Activated T-helper 17 cell treated with anti-CD3 and anti-CD28 coated beads, Interleukin-2, amount 50 U/mL, for 72 hours (primary cell): ENCODE measurements around the gene KRT8. TPM values are rescaled to one million over a fixed set of nuclear protein-coding genes. Genes with fewer than 3 reads are reported as not detected.

Experiments used
- ATAC-seq: fragments of 150-1000 bp; cut with Tn5 transposase; replicated peaks from 2 replicates; pipeline ENCODE4 v1.10.0; 2021; ENCODE audit warnings: mild to moderate bottlenecking, moderate library complexity
- H3K27ac Mint-ChIP-seq: one replicate; pipeline ENCODE4 v1.8.0; 2022; ENCODE audit warnings: mixed read lengths
- H3K27me3 Mint-ChIP-seq: one replicate; pipeline ENCODE4 v1.8.0; 2022; ENCODE audit warnings: mixed read lengths
- H3K36me3 Mint-ChIP-seq: one replicate; pipeline ENCODE4 v1.8.0; 2022; ENCODE audit warnings: low read depth, mild to moderate bottlenecking, mixed read lengths
- H3K4me1 Mint-ChIP-seq: one replicate; pipeline ENCODE4 v1.8.0; 2022; ENCODE audit warnings: mixed read lengths
- H3K4me3 Mint-ChIP-seq: one replicate; pipeline ENCODE4 v1.8.0; 2022; ENCODE audit warnings: mild to moderate bottlenecking, mixed read lengths
- H3K9me3 Mint-ChIP-seq: one replicate; pipeline ENCODE4 v1.8.0; 2022; ENCODE audit warnings: mixed read lengths
- total RNA-seq, 2 donors: library from RNA; stranded (reverse); gene quantifications; one replicate each; pipeline ENCODE4 v1.2.3, GENCODE V29; 2022

Gene KRT8
- total RNA-seq, 2 donors from 2014 or later = 0.22 to 1.2 TPM

DNA sequence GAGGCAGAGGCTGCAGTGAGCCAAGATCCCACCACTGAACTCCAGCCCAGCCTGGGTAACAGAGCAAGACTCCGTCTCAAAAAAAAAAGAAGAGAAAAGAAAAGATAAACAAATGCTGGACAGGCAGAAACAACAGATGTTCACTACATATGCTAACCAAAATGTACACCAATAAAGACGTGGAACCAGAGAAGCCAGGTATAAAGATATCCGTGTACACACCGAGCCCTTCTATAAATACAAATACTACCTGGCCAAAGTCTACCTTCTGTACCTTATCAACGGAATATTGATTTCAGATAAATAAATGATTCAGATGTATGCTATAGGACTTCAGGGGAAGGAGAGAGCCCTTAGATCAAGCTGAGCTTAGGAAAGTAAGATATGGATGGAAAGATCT lies 10.8 kb upstream of the KRT8 start:
- no peaks in the 10 kb centered on the region for H3K36me3 Mint-ChIP-seq
- H3K4me1 Mint-ChIP-seq = no peaks in the 10 kb centered on the region
- H3K9me3 Mint-ChIP-seq = no peaks in the 10 kb centered on the region
- ATAC-seq = no peak
- H3K27ac Mint-ChIP-seq = no peak overlapping the region
- no peak overlapping the region for H3K4me3 Mint-ChIP-seq
- peaks cover 8% of the 10 kb centered on the region for H3K27me3 Mint-ChIP-seq

DNA sequence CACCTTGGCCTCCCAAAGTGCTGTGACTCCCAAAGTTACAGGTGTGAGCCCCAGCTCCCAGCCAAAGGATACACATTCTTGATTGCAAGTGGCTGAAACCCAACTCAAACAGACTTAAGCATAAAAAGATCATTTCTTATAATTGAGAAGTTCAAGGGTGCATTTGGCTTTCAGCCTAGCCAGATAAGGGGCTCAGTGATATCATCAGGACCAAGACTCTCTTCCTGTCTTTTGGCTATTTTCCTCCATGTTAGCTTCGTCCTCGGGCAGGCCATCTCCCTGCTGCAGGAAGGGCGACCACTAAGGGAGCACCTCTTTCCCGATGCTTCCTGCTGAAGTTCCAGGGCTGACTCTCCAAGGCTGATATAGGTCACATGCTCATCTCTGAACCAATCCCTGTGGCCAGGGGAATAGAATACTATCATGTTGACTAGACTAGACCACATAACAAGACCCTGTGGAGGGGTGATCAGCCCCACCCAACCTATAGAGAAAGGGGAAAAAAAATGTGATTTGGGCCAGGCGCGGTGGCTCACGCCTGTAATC lies 9.8 kb upstream of the KRT8 start:
- Mint-ChIP-seq H3K9me3 (no peaks in the 10 kb centered on the region), H3K36me3 (no peaks in the 10 kb centered on the region), H3K4me3 (no peak overlapping the region), H3K4me1 (no peaks in the 10 kb centered on the region), H3K27ac (peak overlapping the region; percentile 7), H3K27me3 (peaks cover 8% of the 10 kb centered on the region)
- ATAC-seq = no peak

DNA sequence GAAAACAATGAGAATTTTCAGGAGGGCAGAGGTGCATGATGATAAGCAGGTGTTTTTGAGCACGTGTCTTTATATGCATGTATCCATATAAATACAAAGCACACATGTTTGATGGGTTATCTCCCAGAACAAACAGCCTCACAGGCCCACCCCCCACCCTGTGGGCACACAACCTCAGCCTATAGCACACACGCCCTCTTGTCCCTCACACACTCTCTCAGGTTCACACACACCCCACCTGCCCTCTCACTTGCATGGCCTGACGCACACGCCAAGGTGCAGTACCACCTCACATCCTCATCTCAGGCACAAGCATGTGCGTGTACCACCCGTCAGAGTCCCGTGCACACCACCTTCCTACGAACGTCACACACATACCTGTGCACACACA lies 8.6 kb upstream of the KRT8 start:
- Mint-ChIP-seq H3K27me3 (peaks cover 8% of the 10 kb centered on the region), H3K4me3 (no peak overlapping the region), H3K9me3 (no peaks in the 10 kb centered on the region), H3K36me3 (no peaks in the 10 kb centered on the region), H3K27ac (no peak overlapping the region), H3K4me1 (no peaks in the 10 kb centered on the region)
- ATAC-seq = no peak

DNA sequence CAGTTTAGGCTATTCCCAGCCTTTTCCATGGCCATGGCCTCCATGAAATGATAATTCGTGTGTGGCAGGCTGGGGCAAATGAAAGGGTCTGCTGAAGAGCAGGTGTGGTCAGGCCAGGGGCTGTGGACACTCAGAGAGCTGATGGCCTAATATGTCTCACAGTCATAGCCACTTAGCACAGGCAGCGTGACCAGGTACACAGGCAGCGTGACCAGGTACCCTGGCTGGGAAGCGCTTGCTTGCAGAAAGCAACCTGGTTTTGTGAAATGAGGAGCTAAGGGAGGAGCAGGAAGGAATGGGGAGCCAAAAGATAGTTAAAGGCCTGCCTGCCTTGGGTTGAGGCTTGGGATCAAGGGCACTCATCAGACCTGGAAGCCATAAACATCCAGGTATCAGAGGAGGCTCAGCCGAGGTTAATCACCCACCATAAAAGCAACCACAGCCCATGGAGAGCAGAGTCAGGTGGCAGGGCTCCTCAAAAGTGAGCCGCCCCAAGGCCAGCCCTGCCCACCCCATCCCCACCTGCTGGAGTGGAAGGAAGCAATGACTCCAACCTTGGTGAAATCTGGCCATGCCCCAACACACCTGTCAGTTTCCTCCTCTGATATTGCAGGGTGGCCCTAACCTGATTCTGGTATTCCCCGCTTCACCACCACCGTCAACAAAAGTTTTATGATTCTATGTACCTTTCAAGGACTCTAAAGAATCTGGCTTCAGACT lies 8.0 kb upstream of the KRT8 start:
- no peaks in the 10 kb centered on the region for H3K4me1 Mint-ChIP-seq
- H3K27ac Mint-ChIP-seq = no peak overlapping the region
- H3K9me3 Mint-ChIP-seq = no peaks in the 10 kb centered on the region
- H3K36me3 Mint-ChIP-seq = no peaks in the 10 kb centered on the region
- H3K27me3 Mint-ChIP-seq = peaks cover 8% of the 10 kb centered on the region
- no peak overlapping the region for H3K4me3 Mint-ChIP-seq
- ATAC-seq = no peak

DNA sequence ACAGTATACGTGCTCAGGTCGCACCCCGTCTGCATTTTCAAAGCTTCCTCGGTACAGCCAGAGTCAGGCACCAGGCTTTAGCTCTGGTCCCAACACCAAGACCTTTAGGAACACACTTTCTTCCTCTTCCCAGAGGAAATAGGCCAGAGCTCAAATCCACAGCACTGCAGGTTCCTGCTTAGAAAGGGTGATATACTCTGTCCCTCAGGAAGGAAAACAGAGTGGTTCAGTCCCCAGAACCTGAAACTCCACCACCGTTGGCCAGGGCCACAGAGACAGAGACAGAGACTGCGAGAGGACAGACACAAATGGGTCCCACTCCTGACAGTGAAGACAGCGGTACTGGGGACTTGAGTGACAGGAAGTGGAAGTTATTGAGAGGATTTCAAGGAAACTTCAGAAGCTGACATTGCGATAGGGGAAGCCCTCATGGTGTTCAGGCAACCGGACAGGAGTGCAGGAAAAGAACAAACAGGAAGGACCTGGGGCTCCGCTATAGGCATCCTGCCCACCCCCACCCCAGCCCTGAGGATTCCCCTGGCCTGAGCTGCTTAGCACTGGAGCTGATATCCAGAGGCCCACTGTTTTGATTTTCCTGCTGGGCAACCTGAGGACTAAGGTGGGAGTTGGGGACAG lies 5.5 kb upstream of the KRT8 start:
- no peak for ATAC-seq
- H3K27me3 Mint-ChIP-seq = peaks cover 3% of the 10 kb centered on the region
- no peaks in the 10 kb centered on the region for H3K9me3 Mint-ChIP-seq
- H3K4me3 Mint-ChIP-seq = no peak overlapping the region
- H3K27ac Mint-ChIP-seq = peak overlapping the region; percentile 42
- H3K4me1 Mint-ChIP-seq = no peaks in the 10 kb centered on the region
- H3K36me3 Mint-ChIP-seq = no peaks in the 10 kb centered on the region

DNA sequence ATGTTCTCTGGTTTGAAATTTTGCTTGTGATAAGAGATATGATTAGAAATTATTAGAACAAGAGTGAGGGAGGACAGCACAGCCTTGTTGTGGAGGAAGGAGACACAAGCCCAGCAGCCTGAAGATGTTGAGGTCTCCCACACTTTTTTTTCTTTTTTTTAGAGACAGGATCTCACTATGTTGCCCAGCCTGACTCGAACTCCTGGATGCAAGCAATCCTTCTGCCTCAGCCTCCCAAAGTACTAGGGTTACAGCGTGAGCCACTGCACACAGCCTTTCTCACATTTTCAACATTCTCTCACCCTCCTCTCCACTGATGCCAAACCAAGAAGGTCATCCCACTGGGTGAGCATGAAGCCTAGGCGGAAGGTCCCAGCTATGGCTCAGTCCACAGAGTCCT lies 4.9 kb upstream of the KRT8 start:
- Mint-ChIP-seq H3K9me3 (no peaks in the 10 kb centered on the region), H3K4me3 (no peak overlapping the region), H3K4me1 (no peaks in the 10 kb centered on the region), H3K27me3 (peaks cover 3% of the 10 kb centered on the region), H3K27ac (peak overlapping the region; percentile 42), H3K36me3 (no peaks in the 10 kb centered on the region)
- no peak for ATAC-seq

DNA sequence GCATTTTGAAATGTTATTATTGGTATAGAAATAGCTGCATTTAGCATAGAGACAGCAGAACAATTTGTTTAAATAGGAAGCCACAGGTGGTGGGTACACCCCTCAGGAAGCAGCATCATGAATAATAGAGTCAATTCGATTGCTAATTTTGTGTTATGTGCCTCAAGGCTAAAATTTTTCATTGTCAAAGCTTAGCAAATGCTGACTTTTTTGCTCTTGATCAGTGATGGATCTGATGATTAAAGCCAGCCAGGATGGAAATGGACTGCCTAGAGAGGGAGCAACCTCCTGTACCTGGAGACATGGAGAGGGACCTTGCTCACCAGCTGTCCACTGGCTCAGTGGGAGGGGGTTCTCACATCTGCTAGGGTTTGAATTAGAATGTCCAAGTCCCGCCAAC lies 4.5 kb upstream of the KRT8 start:
- no peak for ATAC-seq
- Mint-ChIP-seq H3K27me3 (no peaks in the 10 kb centered on the region), H3K4me1 (no peaks in the 10 kb centered on the region), H3K36me3 (no peaks in the 10 kb centered on the region), H3K9me3 (no peaks in the 10 kb centered on the region), H3K27ac (no peak overlapping the region), H3K4me3 (no peak overlapping the region)

DNA sequence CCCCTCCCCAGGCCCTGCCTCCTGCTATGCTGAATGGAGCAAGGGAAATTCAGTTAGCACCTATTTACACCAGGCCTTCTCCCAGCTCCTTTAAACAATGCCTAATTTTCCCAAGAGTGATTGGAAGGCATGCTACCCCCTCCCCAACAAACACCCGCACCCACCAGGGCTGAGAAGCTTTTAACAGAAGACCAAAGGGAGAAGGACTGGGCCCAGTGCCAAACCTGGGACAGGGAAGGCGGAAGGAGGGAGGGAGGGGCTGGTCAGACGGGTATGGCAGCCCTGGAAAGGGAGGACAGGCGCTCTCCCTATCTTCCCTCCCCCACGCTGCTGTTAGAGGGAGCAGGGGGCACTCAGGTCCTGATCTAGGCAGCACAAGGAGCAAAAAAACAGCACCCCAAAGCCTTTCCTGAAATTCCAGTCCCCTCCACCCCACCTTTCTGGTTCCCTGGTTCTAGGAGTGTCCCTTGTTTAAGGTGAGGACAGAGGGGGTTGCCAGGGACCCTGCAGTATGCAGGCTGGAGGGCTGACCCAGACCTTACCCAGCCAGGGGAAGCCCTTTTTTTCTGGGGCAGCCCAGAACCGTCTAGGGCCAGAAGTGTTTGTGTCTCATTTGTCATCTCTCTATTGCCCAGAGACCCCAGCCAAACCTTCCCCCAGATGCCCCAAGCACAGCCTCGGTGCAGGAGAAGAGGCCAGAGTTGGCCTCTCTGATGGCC lies 2.4 kb upstream of the KRT8 start:
- Mint-ChIP-seq H3K9me3 (no peaks in the 10 kb centered on the region), H3K27me3 (peaks cover 4% of the 10 kb centered on the region), H3K4me3 (no peak overlapping the region), H3K4me1 (peaks cover 4% of the 10 kb centered on the region), H3K36me3 (no peaks in the 10 kb centered on the region), H3K27ac (no peak overlapping the region)
- no peak for ATAC-seq

DNA sequence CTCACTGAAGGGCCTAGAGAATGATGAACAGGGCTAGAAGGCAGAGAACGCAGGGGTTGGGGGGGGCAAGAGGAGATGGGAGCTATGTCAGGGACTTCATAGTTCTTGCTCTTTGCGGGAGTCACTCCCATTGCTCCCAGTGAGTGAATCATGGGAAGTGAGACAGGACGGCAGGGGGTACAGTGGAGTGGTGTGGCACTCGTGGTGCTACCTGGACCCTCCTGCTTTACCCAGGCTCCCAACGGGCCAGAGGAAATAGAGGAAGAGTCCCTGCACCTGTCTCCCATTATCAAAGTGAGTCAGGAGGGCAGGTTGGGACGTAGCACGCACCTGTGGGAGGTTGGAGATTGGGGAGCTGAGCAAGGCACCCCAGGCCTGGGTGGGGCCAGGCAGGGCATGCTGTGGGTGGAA lies 1.3 kb upstream of the KRT8 start:
- Mint-ChIP-seq H3K4me3 (no peak overlapping the region), H3K27ac (peak overlapping the region; percentile 21), H3K27me3 (peaks cover 7% of the 10 kb centered on the region), H3K36me3 (no peaks in the 10 kb centered on the region), H3K9me3 (no peaks in the 10 kb centered on the region), H3K4me1 (peaks cover 4% of the 10 kb centered on the region)
- ATAC-seq = no peak

DNA sequence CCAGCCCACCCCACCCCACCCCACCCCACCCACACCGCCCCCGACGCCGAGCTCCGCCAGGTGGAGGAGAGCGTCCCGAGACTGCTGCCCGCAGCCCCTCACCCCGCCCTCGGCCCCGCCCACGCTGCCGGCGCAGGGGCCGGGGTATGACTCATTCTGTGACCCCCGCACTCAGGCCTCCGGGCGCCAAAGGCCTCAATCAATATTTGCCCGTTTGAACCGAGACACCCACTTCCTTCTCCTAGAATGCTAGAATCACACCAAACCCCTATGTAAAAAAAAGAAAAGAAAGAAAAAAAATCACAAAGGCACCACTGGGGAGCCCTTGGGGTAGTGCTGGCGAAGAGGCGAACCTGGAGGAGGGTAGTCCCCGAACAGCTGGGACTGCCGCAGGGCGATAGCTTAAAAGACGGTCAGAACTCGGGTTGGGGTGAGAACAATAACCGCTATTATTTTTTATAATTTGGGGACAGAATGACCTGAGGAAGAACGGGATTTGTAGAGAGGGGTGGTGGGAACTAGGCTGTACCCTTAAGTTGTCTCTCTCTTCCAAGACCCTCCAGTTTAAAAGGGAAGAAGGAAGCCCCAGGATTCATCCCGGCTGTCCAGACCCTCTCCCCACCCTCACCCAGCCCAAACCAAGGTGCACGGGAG lies 894 bp downstream of the KRT8 start:
- Mint-ChIP-seq H3K4me1 (peaks cover 4% of the 10 kb centered on the region), H3K27ac (peak overlapping the region; percentile 40), H3K27me3 (peaks cover 13% of the 10 kb centered on the region), H3K4me3 (peak overlapping the region; percentile 53), H3K36me3 (no peaks in the 10 kb centered on the region), H3K9me3 (no peaks in the 10 kb centered on the region)
- ATAC-seq = peak; percentile 38

DNA sequence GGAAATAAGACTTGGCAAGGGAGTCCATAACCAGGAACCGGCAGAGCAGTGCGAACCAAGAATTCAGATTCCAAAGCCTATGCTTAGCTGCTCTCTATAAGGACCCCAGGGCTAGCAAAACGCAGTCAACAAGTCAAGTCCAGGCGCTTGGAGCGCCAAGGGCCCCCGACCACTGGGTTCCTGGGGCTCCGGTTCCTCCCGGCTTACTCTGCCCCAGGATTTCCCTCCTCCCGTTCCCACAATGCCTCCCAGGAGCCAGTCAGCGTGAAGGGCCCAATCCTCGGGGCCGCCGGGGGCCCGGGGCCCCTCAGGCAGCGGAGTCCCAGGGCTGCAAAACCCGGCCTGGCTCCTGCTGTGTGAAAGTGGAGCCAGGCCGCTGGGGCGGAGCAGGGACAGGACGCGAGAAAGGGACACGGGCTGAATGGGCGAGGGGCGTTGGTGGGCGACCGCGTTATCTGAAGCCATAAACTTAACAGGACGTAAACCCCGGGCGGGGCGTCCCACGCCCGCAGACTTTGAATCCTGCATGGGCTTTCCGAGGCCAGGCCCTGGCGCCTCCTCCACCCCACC lies 1.5 kb downstream of the KRT8 start:
- Mint-ChIP-seq H3K27ac (no peak overlapping the region), H3K4me3 (peak overlapping the region; percentile 53), H3K36me3 (no peaks in the 10 kb centered on the region), H3K9me3 (no peaks in the 10 kb centered on the region), H3K4me1 (peaks cover 4% of the 10 kb centered on the region), H3K27me3 (peaks cover 13% of the 10 kb centered on the region)
- peak; percentile 33 for ATAC-seq

DNA sequence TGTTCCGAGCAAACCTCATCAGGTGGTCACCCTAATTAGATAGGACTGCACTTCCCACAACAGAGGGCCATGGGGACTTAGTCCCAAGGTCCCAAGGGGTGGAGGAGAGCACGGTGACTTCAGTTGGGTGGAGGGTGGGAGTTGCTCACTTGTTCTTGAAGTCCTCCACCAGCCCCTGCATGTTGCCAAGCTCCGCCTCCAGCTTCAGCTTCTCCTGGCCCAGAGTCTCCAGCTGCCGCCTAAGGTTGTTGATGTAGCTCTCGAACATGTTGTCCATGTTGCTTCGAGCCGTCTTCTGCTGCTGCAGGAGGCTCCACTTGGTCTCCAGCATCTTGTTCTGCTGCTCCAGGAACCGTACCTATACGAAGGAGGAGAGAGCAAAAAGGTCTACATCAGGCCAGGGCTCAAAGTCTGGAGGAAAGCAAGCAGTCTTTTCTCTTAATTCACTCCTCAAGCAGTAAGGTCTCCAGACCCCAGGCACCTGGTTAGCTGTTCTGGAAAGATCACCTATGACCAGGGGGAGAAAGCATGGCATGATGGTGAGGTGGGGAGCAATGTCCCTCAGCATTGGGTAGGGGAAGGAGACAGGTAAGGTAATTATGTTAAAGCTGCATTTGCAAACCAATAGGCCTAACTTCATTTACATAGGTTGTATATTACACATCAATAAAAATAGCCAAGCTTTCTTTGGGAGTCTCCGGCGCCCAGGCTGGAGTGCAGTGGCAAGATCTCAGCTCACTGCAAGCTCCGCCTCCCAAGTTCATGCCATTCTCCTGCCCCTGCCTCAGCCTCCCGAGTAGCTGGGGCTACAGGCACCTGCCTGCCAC lies 2.9 kb downstream of the KRT8 start:
- Mint-ChIP-seq H3K4me3 (no peak overlapping the region), H3K9me3 (no peaks in the 10 kb centered on the region), H3K27ac (no peak overlapping the region), H3K27me3 (peaks cover 13% of the 10 kb centered on the region), H3K36me3 (no peaks in the 10 kb centered on the region), H3K4me1 (peaks cover 4% of the 10 kb centered on the region)
- no peak for ATAC-seq

DNA sequence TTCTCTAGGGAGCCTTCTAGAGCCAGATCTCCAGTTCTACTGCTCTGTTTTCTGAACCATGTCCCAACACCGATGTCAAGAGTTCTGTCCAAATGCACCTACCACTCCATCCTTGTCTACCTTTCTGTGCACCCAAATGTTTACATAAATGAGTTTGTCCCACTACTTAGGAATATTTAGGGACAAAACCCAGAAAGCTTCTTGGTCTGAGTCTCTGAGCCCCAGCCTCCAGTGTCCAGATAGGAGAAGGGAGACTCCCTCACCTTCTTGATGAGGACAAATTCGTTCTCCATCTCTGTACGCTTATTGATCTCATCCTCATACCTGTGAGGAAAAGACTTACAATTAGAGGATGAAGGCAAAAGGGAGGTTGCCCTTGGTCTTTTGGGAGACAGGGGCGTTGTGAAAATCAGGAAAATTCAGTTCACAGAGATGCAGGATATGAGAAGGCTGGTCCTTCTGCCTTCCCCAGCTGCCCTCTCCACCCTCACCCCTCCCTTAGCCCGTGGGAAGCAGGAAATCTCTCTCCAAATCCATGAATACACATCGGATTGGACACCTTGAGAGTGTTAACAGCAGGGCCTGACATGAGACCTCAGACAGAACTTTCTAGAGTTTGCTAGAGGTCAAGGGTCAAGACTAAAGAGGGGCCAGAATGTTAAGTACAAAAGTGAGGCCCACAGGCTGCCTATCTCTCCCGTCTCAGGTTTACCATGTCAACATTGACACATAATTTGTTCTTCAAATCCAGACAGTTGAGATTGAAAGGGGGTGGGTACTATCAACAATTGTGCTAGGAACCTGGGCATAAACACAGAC lies 3.8 kb downstream of the KRT8 start:
- H3K4me1 Mint-ChIP-seq = peaks cover 4% of the 10 kb centered on the region
- H3K27me3 Mint-ChIP-seq = peaks cover 13% of the 10 kb centered on the region
- H3K4me3 Mint-ChIP-seq = no peak overlapping the region

More for the DNA sequence above, 3.8 kb downstream of the KRT8 start:
- Mint-ChIP-seq H3K9me3 (no peaks in the 10 kb centered on the region), H3K36me3 (no peaks in the 10 kb centered on the region), H3K27ac (no peak overlapping the region)
- no peak for ATAC-seq
